OCI-M2 (cell line): Measurements from ENCODE around the gene KLHL42.
"Not testable (repeated sequence)": the region's sequence is repeated elsewhere in the genome, so short reads cannot be mapped to it uniquely, and the experiment has no call there.

Source experiments
- DNase-seq: peaks from one replicate; lab custom pipeline; 2025; ENCODE audit not compliant: unreplicated experiment; lab: John Stamatoyannopoulos, UW

Gene KLHL42, protein sequence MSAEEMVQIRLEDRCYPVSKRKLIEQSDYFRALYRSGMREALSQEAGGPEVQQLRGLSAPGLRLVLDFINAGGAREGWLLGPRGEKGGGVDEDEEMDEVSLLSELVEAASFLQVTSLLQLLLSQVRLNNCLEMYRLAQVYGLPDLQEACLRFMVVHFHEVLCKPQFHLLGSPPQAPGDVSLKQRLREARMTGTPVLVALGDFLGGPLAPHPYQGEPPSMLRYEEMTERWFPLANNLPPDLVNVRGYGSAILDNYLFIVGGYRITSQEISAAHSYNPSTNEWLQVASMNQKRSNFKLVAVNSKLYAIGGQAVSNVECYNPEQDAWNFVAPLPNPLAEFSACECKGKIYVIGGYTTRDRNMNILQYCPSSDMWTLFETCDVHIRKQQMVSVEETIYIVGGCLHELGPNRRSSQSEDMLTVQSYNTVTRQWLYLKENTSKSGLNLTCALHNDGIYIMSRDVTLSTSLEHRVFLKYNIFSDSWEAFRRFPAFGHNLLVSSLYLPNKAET

DNA sequence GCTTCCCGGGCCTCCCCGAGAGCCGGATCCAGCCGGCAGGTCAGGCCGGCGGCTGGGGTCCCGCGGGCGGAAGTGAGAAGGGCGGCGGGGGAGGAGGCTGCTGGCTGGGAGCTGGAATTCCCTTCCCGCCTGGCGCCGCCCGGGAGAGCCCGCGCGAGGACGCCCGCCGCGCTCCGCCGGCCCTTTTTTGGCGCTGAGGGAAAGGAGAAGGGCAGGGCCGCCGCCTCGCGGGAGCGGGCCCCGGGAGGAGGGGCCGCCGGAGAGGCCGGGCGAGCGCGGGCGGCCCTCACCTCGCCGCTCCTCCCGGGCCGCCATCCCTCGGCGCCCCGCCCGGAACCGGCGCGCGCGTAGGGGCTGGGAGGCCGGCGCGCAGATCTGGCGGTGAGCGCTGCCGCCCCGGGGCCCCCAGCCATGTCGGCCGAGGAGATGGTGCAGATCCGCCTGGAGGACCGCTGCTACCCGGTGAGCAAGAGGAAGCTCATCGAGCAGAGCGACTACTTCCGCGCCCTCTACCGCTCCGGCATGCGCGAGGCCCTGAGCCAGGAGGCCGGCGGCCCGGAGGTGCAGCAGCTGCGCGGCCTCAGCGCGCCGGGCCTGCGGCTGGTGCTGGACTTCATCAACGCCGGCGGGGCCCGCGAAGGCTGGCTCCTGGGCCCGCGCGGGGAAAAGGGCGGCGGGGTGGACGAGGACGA, at the start of gene KLHL42, which contains the start of gene MANSC4:
TSS of gene KLHL42 (plus strand) at position 314 of the 692 bp plus-strand sequence. CDS start at position 412, 98 bp downstream.
TSS of gene MANSC4 (minus strand) at position 317 of the 692 bp plus-strand sequence. CDS start 8,960 bp downstream, outside the sequence.
- no peak for DNase-seq

DNA sequence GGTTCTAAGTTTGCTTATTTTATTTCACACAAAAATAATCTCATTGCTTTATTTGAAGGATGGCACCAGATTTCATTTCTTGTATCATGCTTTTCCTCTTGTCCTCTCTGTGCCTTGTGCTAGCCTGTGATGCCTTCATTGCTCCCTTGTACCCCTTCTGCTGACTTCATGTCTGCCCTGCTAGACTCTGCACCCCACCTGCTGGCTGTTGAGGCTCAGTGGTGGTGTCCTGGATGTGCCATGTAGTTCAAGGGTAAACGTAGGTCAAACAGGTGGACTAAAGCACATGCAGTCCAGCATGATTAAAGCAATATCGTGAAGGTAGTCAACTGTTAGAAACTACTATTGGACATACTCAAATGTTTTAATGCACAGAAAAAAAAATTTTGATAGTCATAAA, 47.8 kb upstream of the KLHL42 start:
- no peak for DNase-seq

DNA sequence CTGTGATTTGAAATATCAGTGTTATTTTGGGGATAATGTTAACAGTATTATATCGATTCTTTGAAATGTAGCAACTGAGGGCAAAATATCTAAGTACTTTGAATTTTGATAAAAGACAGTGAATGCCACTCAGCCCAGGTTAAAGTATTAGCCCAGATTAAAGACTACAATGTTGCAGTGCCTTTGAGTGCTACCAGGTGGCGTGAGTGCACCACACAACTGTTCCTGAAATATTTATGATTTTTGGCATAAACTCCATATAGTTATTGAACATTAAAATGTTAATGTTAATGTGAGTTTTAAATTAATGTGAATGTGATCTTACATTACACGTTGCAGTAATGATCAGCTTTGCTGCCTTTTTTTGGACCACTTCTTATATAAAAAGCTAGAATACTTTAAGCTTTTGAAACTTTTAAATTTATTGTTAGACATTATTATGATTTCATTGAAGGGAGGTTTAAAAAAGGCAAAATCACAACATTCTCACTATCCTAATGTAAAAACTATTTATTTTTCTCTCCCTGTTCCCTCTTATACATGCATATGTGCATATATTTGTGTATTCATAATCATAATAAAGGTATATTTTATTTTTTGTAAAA, 46.9 kb upstream of the KLHL42 start:
- DNase-seq: no peak

DNA sequence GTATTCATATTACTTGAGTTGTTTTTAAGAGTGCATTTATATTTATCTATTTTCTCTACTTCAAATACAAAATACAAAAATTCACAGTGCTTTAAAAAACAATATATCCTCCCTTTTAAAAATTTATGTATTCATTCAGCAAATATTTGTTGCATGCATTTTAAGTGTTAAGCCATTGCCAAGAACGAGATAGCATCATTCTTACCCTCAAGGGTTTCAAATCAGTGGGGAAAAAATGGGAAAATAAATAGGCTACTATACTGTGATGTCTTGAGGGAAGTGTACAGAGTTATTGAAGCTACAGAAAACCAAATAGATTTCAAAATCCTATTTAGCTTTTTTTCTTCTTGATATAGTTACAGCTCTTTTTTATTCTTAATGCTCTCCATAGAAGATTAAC, 46.2 kb upstream of the KLHL42 start:
- DNase-seq: no peak

DNA sequence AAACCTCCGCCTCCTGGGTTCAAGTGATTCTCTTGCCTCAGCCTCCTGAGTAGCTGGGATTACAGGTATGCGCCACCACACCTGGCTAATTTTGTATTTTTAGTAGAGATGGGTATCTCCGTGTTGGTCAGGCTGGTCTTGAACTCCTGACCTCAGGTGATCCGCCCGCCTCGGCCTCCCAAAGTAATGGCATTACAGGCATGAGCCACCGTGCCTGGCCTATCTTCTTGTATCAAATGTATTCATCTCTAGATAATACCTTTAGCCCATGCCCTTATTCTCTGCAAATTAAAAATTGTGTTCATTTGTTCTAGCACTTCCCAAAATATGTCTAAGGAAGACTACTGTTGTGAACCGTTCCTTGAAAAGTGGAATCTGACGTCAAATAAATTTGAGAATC, 45.7 kb upstream of the KLHL42 start:
- DNase-seq: not testable (repeated sequence)

DNA sequence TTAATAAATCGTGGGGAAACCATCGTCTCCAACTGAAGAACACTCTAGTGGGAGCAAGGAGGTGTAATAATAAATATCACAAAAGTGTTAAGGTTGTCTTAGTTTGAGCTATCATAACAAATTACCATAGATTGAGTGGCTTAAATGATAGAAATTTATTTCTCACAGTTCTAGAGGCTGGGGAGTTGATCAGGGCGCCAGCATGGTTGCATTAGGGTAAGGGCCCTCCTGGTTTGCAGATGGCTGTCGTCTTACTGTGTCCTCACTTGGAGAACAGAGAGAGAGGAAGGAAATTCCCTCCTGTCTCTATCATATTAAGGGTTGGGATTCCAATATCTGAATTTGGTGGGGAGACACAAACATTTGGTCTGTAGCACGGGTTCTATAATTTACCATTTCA, 36.4 kb upstream of the KLHL42 start:
- DNase-seq: no peak

DNA sequence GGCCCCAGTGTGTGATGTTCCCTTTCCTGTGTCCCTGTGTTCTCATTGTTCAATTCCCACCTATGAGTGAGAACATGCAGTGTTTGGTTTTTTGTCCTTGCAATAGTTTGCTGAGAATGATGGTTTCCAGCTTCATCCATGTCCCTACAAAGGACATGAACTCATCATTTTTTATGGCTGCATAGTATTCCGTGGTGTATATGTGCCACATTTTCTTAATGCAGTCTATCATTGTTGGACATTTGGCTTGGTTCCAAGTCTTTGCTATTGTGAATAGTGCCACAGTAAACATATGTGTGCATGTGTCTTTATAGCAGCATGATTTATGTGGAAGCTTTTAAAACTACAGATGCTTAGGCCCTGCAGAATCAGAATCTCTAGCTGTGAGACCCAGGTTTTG, 34.3 kb upstream of the KLHL42 start:
- not testable (repeated sequence) for DNase-seq

DNA sequence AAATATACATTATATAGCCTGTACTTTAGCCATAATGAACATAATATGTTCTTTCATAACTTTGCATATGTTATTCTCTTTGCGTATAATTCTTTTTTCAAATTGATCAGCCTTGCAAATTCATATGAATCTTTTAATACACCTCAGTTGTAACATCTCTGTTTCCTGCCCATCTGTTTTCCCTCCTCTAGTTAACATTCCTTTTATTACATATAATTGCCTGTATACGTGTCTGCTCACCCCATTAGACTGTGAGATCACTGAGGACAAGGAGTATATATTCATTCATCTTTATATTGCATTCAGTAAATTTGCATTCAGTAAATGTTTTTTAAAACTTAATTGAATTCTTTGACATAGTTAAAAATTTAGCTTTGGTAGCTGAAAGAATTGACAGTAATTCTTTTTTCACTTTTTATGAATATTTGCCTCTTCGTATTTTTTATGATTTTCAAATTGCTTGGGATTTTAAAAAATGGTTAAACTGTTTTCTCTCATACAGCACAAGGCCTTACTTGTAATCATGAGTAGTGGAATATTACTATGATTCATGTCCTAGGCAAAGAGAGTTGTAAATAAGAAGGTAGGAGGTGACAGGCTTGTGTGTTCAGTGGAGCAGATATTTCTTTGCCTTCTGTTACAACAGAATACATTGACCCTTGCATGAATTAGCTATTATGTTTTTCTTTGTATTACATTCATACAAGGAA, 32.8 kb upstream of the KLHL42 start:
- no peak for DNase-seq

DNA sequence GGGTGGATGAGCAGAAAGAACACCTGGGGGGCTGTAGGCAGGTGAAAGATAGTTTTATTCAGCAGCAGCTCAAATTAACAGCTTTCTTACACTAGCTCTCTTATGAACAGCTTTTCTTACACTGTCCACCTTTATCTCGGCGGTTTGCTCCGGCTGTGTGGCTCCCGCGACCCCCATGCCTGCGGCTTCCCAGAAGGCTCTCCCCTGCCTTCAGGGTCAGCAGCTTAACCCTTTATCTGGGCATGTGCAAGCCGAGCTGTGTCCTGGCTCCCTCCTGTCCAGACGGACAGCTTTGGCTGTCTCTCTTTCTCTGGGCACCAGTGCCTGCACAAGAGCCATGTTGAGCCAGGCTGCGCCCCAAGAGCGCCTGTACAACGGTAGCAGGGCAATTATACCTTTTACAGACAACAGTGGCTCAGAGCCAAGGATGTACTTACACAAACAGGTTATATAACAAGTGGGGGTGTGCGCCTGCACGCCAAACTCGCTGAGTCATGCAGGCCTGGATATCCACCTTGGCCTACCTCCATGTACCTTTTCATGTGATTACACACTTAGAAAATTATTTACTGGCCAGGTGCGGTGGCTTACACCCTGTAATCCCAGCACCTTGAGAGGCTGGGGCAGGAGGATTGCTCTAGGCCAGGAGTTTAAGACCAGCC, 28.5 kb upstream of the KLHL42 start:
- no peak for DNase-seq

DNA sequence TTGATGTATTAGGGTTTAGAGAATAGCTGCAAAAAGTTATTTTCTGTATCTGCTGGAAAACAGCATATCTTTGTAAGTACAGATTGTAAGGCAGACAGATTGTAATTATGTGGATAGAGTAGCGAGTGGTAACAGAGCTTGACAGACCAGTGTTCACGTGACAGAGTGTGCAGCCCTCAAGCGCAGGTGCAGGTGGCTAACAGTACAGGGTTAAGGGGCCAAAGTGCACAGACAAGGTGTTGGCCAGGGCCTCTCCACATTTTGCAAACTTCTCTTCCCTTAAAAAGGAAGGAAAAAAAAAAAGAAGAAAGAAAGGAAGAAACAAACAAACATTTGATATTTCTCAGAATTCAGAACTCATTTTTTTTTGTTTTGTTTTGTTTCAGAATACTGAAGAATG, 25.2 kb upstream of the KLHL42 start:
- no peak for DNase-seq

DNA sequence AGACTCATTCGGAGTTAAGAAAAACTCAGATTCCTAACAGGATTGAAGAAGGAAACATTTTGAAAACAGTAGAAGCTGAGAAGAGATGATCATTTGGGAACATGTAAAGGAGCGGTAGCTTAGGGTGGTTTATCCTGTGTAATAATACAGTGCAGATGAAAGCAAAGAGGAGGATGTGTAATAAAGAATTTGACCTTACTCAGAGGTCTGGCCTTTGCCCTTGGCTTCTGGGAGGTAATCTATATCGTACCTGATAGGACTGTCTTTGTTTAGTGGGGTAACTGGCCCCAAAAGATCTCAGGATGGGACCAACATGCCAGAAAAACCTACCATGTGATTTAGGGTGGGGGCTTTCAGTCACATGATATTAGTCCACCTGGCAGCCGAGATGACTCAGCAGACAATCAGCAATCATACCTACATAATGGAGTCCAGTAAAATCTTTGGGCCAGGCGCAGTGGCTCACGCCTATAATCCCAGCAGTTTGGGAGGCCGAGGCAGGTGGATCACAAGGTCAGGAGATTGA, 23.3 kb upstream of the KLHL42 start:
- no peak for DNase-seq

DNA sequence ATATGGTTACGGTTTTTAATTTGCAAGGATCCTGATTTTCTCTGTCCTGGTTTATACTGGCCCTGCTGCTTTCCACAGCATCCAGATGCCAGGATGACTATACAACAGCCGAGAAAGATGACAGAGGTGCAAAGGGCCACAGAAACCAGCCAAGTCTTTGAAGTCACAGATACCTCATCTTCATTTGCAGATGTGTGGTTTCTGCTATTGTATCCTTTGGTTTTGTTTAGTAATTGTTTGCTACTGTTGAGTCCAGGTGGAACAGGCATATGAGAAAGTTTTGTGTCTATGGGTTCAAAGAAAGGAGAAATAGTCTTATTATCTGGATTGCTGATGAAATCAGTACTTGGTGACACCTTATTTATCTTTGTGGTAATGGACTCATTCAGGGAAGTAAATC, 17.3 kb upstream of the KLHL42 start:
- no peak for DNase-seq

DNA sequence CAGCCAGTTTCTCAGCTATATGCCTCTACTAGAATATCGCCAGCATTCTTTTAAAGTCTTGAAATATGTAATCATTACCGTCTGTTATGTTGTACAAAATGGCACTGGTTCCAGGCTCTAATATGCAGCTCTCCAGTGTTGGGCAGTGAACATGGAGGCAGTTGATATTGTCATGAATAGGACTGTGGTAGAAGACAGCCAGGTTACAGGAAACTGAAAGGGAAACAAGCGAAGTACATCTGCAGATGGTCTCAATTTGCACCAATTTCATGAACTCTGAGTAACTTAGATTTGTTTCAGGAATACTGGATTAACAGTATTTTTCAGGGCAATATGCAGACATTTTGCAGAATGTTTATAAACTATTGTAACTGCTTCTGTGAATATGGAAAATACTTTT, 13.4 kb upstream of the KLHL42 start:
- DNase-seq: no peak

DNA sequence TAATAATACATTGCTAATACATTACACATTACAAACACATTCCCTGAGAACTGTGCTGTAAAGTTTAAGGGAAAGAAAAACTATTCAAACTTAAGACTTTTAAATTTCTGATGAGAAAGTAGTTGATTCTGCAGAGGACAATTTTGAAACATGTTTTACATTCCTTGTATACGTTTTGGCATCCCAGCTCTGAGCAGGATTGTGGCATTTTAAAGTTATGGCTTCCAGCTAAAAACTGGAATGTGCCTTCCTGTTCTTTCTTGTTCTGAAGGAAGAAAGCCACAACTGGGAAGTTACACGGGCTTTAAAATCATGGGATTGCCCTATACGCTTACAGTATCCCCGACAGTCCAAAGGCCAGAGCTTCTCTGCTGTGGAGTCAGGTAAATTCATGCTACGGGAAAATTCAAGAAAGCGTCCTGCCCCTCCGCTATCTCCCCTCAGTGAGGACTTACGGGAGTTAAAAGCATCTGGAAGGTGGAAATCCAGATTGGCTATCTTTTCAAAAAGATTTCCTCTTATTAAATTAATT, 10.8 kb upstream of the KLHL42 start:
- DNase-seq: no peak

DNA sequence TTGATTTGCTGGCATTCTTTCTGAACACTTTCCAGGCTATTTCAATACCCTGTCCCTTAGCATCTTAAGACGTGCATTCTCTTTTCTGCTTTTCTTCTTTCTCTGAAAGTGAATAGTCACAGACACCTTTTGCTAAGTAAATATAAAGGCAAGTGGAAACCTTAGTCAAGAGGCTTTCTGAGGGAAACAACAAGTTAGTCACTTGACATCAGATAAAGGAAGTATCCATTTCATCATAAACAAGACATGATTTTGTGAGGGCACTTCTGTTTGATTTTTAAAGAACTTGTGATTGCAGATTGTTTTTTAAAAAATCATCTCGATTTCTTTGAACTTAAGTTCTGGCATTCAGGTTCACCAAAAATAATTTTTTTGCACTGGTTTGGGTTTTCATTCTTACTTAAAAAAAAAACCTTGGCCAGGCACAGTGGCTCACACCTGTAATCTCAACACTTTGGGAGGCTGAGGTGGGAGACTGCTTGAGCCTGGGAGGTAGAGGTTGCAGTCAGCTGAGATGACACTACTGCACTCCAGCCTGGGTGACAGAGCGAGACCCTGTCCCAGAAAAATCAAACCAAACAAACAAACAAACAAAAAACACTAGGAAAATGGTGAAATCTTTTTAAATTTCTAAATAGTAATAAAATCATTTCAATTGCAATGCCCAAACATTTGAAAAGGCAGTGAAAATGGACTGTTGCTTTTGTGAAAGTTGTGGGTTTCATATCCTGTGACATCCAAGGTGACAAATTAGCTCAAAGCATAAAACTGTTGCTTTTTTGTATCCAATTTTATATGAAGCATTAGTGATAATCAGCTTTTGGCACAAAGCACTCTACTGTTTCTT, 8.3 kb upstream of the KLHL42 start:
- no peak for DNase-seq

DNA sequence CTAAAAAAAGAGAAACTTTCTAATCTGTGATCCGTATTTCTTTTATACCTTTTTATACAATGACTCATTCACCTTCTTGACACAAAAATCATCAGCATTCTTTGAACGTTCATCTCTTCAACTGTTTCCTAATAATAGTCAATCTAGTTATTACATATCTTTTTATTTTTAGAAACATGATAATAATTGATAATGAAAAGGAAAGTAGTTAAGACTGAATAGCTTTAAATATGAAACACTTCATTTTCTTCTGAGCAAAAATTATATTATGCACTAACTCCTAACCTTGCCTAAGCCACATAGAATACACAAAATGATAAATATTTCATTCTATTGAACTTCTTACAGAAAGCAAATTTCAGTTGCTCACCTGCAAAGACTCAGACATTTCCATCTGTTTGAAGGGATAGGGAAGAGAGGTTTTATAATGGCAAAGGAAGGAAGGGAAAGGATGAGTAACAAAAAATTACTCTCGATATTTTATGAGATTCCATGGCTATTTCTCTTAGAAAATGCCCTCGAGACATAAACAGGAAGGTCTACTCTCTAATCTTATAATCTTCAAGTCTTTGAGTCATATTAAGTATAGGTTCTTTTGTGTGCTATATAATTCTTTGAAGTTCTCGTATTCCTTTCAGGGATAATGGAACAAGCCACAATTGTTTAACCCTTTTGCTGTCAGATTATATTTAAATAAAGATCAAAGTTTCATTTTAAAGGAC, 7.5 kb upstream of the KLHL42 start:
- no peak for DNase-seq

DNA sequence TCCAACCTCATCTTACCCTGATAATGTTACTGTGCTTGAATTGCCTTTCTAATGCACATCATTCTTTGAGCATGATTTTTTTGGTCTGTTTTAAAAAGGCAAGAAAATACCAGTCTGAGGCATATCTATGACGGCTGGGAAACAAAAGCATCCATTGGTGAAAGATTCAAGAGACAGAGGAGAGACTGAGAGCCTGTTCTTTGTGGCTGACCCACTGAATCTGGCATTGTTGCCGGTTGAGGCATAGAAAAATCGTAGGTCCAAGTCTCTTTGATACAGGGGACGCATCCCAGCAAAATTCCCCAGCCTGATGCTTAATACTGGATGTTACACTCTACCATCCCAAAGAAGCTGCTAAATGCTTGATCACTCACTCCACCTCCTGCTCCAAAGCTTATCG, 2.9 kb upstream of the KLHL42 start:
- DNase-seq: no peak

DNA sequence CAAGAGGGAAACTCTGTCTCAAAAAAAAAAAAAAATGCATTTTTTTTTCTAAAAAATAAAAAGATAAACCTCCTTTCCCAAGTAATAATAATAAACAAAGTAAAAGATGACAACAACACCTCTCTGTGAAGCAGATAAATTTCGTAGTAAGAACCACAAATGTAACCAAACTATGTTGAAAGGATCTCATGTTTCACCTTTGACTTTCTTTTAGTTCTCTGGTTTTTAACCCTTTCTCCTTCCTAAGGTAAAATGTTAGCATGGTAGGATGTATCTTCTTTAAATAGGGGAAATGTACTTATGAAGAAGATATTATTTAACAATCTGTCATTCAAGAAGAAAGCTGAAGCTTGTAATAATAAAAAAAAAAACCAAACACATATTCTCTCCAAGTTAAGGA, 1.8 kb upstream of the KLHL42 start:
- DNase-seq: no peak
